ENCODE results near the gene EVL. TPM values are rescaled to one million over a fixed set of nuclear protein-coding genes. Genes with fewer than 3 reads are reported as not detected.

EVL gene
- polyA plus RNA-seq, 2 of the 4 experiments (the other 2 are of a cell fraction): 14.8 to 32.9 TPM

- ChIA-PET CTCF (interaction anchor here (1.2 kb wide), 1 partner anchor 48 kb away, joined by 7 read pairs; no protein-coding TSS in a partner anchor), POLR2A (no interaction called here)
- TF ChIP-seq POLR2AphosphoS2 (conservative IDR thresholded peaks at IDR 0.05; ENCODE audit: low read length) (no peak), BHLHE40 (IDR thresholded peaks at IDR 0.05; ENCODE audit: low read depth, low read length) (no peak), SREBF2 (IDR thresholded peaks at IDR 0.05) (no peak), CHD4 (IDR thresholded peaks at IDR 0.05; ENCODE audit: borderline replicate concordance) (no peak), ATOH8 (CRISPR knock-in tag; IDR thresholded peaks at IDR 0.05; ENCODE audit: low read depth) (no peak), POLR2A (IDR thresholded peaks at IDR 0.05; ENCODE audit: low read length) (no peak), ZNF302 (CRISPR knock-in tag; IDR thresholded peaks at IDR 0.05) (no peak), EP300 (IDR thresholded peaks at IDR 0.05) (no peak), HOXB5 (CRISPR knock-in tag; IDR thresholded peaks at IDR 0.05) (no peak), KDM1A (IDR thresholded peaks at IDR 0.05; ENCODE audit: low read depth) (no peak), TFCP2L1 (CRISPR knock-in tag; IDR thresholded peaks at IDR 0.05) (no peak), RNF2 (IDR thresholded peaks at IDR 0.05; ENCODE audit: borderline replicate concordance, low read depth) (no peak), PBX3 (IDR thresholded peaks at IDR 0.05) (no peak), CHD2 (IDR thresholded peaks at IDR 0.05; ENCODE audit: low read length, partially characterized antibody) (no peak)
- TF ChIP-seq, protein P1, sequence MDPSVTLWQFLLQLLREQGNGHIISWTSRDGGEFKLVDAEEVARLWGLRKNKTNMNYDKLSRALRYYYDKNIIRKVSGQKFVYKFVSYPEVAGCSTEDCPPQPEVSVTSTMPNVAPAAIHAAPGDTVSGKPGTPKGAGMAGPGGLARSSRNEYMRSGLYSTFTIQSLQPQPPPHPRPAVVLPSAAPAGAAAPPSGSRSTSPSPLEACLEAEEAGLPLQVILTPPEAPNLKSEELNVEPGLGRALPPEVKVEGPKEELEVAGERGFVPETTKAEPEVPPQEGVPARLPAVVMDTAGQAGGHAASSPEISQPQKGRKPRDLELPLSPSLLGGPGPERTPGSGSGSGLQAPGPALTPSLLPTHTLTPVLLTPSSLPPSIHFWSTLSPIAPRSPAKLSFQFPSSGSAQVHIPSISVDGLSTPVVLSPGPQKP (IDR thresholded peaks at IDR 0.05; ENCODE audit: low read depth, low read length): no peak
- ATAC-seq (peak in 1 of 2 experiments; percentile 16; a peak in 1 of 6 replicates), DNase-seq (ENCODE audit: low read depth in 1 of 2, low spot score in 1 of 2) (no peak), FAIRE-seq (no peak)
- Histone ChIP-seq H3K4me3 (no peak overlapping the region), H3K4me2 (no peak overlapping the region), H3K4me1 (peaks cover 8% of the 10 kb centered on the region; the same call in 1 of the 3 replicates), H3K27ac (peak overlapping the region in 1 of 2 experiments; percentile 62; a peak in 2 of 6 replicates), H3K9me3 (no peaks in the 10 kb centered on the region)
- 50% methylated on average over 2 of the region's 4 CpGs for WGBS (ENCODE audit: missing lambda C conversion rate)
Measured at GRCh38 chr14:100144645-100144995, 79.4 kb downstream of the EVL start.

GRCh38 chr14:100144996-100145646 lies 79.9 kb downstream of the EVL start:
- H3K4me3 ChIP-seq: no peak overlapping the region
- ChIA-PET POLR2A (no interaction called here), CTCF (interaction anchor here (1.2 kb wide), 1 partner anchor 48 kb away, joined by 7 read pairs; no protein-coding TSS in a partner anchor)
- DNase-seq (ENCODE audit: low read depth in 1 of 2, low spot score in 1 of 2) (no peak), FAIRE-seq (no peak), ATAC-seq (no peak)
- no peaks in the 10 kb centered on the region for H3K9me3 ChIP-seq
- H3K27ac ChIP-seq: peak overlapping the region in 1 of 2 experiments; percentile 62; a peak in 2 of 6 replicates
- H3K4me2 ChIP-seq: no peak overlapping the region
- 87% methylated on average over 14 of the region's 18 CpGs for WGBS (ENCODE audit: missing lambda C conversion rate)
- TF ChIP-seq ESRRA (IDR thresholded peaks at IDR 0.05; ENCODE audit: borderline replicate concordance, low read length): no peak
- TF ChIP-seq CHD2 (IDR thresholded peaks at IDR 0.05; ENCODE audit: low read length, partially characterized antibody): no peak
- TF ChIP-seq, protein P2, sequence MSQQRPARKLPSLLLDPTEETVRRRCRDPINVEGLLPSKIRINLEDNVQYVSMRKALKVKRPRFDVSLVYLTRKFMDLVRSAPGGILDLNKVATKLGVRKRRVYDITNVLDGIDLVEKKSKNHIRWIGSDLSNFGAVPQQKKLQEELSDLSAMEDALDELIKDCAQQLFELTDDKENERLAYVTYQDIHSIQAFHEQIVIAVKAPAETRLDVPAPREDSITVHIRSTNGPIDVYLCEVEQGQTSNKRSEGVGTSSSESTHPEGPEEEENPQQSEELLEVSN (IDR thresholded peaks at IDR 0.05; ENCODE audit: borderline replicate concordance, low read depth): no peak
- no peak for TF ChIP-seq CBX2 (IDR thresholded peaks at IDR 0.05; ENCODE audit: borderline replicate concordance, low read depth)
- no peak for TF ChIP-seq NR3C1 (IDR thresholded peaks at IDR 0.05)
- TF ChIP-seq, protein P3, sequence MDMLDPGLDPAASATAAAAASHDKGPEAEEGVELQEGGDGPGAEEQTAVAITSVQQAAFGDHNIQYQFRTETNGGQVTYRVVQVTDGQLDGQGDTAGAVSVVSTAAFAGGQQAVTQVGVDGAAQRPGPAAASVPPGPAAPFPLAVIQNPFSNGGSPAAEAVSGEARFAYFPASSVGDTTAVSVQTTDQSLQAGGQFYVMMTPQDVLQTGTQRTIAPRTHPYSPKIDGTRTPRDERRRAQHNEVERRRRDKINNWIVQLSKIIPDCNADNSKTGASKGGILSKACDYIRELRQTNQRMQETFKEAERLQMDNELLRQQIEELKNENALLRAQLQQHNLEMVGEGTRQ (IDR thresholded peaks at IDR 0.05): no peak
- TF ChIP-seq KDM5A (IDR thresholded peaks at IDR 0.05): no peak
- TF ChIP-seq RAD21 (conservative IDR thresholded peaks at IDR 0.05 in 1 of 2, IDR thresholded peaks at IDR 0.05 in 1 of 2): no peak
- TF ChIP-seq FOSL2 (IDR thresholded peaks at IDR 0.05): no peak
- TF ChIP-seq FOSL2 (CRISPR knock-in tag; IDR thresholded peaks at IDR 0.05): no peak
- TF ChIP-seq RNF2 (IDR thresholded peaks at IDR 0.05; ENCODE audit: borderline replicate concordance, low read depth): no peak
- TF ChIP-seq FOXS1 (CRISPR knock-in tag; IDR thresholded peaks at IDR 0.05): no peak
- no peak for TF ChIP-seq JUNB (IDR thresholded peaks at IDR 0.05)
- no peak for TF ChIP-seq SMC3 (IDR thresholded peaks at IDR 0.05)
- TF ChIP-seq SREBF2 (IDR thresholded peaks at IDR 0.05): no peak
- no peak for TF ChIP-seq POLR2AphosphoS2 (conservative IDR thresholded peaks at IDR 0.05; ENCODE audit: low read length)
- TF ChIP-seq, protein P1 (IDR thresholded peaks at IDR 0.05; ENCODE audit: low read depth, low read length): no peak
- TF ChIP-seq TFCP2L1 (CRISPR knock-in tag; IDR thresholded peaks at IDR 0.05): no peak
- no peak for TF ChIP-seq JUN (IDR thresholded peaks at IDR 0.05)
- peaks cover 8% of the 10 kb centered on the region; the same call in 1 of the 3 replicates for H3K4me1 ChIP-seq
